Transverse colon (tissue), 4 donors: ENCODE data around the gene CDK4.

ENCODE experiments used
- POLR2AphosphoS5 ChIP-seq, 3 donors: sonication (generic); formaldehyde crosslinking; IDR thresholded peaks; one replicate each; pipeline ENCODE4 v1.6.1; 2016; ENCODE audit warnings: antibody characterized with exemption in 3 of 3
- TF ChIP-seq, protein P1 (sequence below), 5 experiments: fragments of 200-600 bp in 3 of 5; fragments of 450-650 bp in 2 of 5; sonication (generic) in 3 of 5; IDR thresholded peaks; 1 replicate in 2 of 5; 2 replicates in 3 of 5; pipeline ENCODE4 v1.5.1; 2016 to 2017; ENCODE audit warnings: antibody characterized with exemption in 5 of 5, inconsistent platforms in 3 of 5, mild to moderate bottlenecking in 2 of 5, moderate library complexity in 1 of 5

DNA sequence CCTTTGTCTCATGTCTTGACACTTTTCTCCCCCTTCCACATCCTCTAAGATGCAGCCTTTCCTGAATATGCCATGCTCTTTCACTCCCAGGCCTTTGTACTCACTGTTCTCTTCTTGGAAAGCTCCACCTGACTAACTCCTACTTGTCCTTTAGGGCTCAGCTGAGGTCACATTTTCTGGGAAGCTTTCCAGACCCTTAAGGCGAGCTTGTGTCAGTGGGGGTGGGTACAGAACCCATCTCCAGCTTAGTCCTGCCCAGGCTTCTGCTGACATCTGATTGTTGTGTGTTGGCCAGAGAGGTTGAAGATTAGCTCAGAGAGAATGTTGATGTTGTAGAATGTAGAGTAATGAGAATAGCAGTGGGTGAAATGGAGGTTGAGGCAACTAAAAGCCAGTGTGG lies 27.6 kb upstream of the CDK4 start:
- TF ChIP-seq, protein P1, sequence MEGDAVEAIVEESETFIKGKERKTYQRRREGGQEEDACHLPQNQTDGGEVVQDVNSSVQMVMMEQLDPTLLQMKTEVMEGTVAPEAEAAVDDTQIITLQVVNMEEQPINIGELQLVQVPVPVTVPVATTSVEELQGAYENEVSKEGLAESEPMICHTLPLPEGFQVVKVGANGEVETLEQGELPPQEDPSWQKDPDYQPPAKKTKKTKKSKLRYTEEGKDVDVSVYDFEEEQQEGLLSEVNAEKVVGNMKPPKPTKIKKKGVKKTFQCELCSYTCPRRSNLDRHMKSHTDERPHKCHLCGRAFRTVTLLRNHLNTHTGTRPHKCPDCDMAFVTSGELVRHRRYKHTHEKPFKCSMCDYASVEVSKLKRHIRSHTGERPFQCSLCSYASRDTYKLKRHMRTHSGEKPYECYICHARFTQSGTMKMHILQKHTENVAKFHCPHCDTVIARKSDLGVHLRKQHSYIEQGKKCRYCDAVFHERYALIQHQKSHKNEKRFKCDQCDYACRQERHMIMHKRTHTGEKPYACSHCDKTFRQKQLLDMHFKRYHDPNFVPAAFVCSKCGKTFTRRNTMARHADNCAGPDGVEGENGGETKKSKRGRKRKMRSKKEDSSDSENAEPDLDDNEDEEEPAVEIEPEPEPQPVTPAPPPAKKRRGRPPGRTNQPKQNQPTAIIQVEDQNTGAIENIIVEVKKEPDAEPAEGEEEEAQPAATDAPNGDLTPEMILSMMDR (IDR thresholded peaks at IDR 0.05) = no peak
- TF ChIP-seq POLR2AphosphoS5 (IDR thresholded peaks at IDR 0.05) = no peak
